Left hindlimb (tissue), 1 donor: ENCODE measurements around the gene RPUSD1.
A peak's percentile ranks its signal among the peaks of the same experiment; 100 is the strongest.
"Not testable (repeated sequence)": the region's sequence is repeated elsewhere in the genome, so short reads cannot be mapped to it uniquely, and the experiment has no call there.

Source experiments
- DNase-seq: peaks from one replicate; pipeline ENCODE4 v3.0.0-alpha.2; 2018

The RPUSD1 gene

GRCh38 chr16:781346-782010 lies 6.7 kb downstream of the RPUSD1 start:
- DNase-seq: no peak

GRCh38 chr16:780296-780695 lies 7.9 kb downstream of the RPUSD1 start:
- DNase-seq: no peak

GRCh38 chr16:779561-779960 lies 8.6 kb downstream of the RPUSD1 start:
- DNase-seq: no peak

GRCh38 chr16:778909-779527 lies 9.2 kb downstream of the RPUSD1 start:
- no peak for DNase-seq

- DNase-seq: no peak
These were observed 9.7 kb downstream of the RPUSD1 start for GRCh38 chr16:778447-778846.

- no peak for DNase-seq
These were observed 10.4 kb downstream of the RPUSD1 start for GRCh38 chr16:777826-778225.

GRCh38 chr16:776824-777223 lies 11.4 kb downstream of the RPUSD1 start:
- no peak for DNase-seq

GRCh38 chr16:776298-776697 lies 11.9 kb downstream of the RPUSD1 start:
- DNase-seq: not testable (repeated sequence)

GRCh38 chr16:775236-775796 lies 12.9 kb downstream of the RPUSD1 start:
- no peak for DNase-seq

GRCh38 chr16:774086-775001 lies 13.8 kb downstream of the RPUSD1 start:
- DNase-seq: no peak

- peak; percentile 24 for DNase-seq
These were observed 15.2 kb downstream of the RPUSD1 start for GRCh38 chr16:772959-773358.

GRCh38 chr16:770411-770810 lies 17.8 kb downstream of the RPUSD1 start:
- DNase-seq: peak; percentile 19

GRCh38 chr16:769934-770333 lies 18.2 kb downstream of the RPUSD1 start:
- DNase-seq: peak; percentile 9

GRCh38 chr16:769184-769784 lies 18.9 kb downstream of the RPUSD1 start:
- peak; percentile 30 for DNase-seq

- peak; percentile 27 for DNase-seq
These were observed 19.8 kb downstream of the RPUSD1 start for GRCh38 chr16:768428-768827.

- peak; percentile 27 for DNase-seq
These were observed 20.4 kb downstream of the RPUSD1 start for GRCh38 chr16:767743-768235.

- DNase-seq: peak; percentile 29
These were observed 21.2 kb downstream of the RPUSD1 start for GRCh38 chr16:766820-767640.

GRCh38 chr16:766008-766819 lies 22.0 kb downstream of the RPUSD1 start:
- peak; percentile 17 for DNase-seq

- peak; percentile 28 for DNase-seq
These were observed 22.7 kb downstream of the RPUSD1 start for GRCh38 chr16:765488-765865.

- DNase-seq: peak; percentile 25
These were observed 23.2 kb downstream of the RPUSD1 start for GRCh38 chr16:764848-765487.
